ENCODE data around the gene HP1BP3. TPM values are rescaled to one million over a fixed set of nuclear protein-coding genes. Genes with fewer than 3 reads are reported as not detected.
A peak's percentile ranks its signal among the peaks of the same experiment; 100 is the strongest.

Gene HP1BP3, protein sequence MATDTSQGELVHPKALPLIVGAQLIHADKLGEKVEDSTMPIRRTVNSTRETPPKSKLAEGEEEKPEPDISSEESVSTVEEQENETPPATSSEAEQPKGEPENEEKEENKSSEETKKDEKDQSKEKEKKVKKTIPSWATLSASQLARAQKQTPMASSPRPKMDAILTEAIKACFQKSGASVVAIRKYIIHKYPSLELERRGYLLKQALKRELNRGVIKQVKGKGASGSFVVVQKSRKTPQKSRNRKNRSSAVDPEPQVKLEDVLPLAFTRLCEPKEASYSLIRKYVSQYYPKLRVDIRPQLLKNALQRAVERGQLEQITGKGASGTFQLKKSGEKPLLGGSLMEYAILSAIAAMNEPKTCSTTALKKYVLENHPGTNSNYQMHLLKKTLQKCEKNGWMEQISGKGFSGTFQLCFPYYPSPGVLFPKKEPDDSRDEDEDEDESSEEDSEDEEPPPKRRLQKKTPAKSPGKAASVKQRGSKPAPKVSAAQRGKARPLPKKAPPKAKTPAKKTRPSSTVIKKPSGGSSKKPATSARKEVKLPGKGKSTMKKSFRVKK
- 100 to 1,000 TPM; 106 to 148 (median 135) TPM for total RNA-seq
- 10 to 100 TPM; 54.4 to 56.3 TPM for polyA plus RNA-seq
- long read RNA-seq, donor 1, partial matches to known transcripts = 15 of 116 reads
- long read RNA-seq, donor 1, other reads (novel, unspliced or antisense) = 99 of 116 reads
- long read RNA-seq, donor 2, partial matches to known transcripts = 14 of 147 reads
- long read RNA-seq, donor 2, other reads (novel, unspliced or antisense) = 128 of 147 reads
- long read RNA-seq, donor 3, transcript HP1BP3-201 (13 exons, 3,938 nt) = major isoform, 5 of 139 reads
- long read RNA-seq, donor 3, partial matches to known transcripts = 69 of 139 reads
- long read RNA-seq, donor 3, other reads (novel, unspliced or antisense) = 65 of 139 reads

DNA sequence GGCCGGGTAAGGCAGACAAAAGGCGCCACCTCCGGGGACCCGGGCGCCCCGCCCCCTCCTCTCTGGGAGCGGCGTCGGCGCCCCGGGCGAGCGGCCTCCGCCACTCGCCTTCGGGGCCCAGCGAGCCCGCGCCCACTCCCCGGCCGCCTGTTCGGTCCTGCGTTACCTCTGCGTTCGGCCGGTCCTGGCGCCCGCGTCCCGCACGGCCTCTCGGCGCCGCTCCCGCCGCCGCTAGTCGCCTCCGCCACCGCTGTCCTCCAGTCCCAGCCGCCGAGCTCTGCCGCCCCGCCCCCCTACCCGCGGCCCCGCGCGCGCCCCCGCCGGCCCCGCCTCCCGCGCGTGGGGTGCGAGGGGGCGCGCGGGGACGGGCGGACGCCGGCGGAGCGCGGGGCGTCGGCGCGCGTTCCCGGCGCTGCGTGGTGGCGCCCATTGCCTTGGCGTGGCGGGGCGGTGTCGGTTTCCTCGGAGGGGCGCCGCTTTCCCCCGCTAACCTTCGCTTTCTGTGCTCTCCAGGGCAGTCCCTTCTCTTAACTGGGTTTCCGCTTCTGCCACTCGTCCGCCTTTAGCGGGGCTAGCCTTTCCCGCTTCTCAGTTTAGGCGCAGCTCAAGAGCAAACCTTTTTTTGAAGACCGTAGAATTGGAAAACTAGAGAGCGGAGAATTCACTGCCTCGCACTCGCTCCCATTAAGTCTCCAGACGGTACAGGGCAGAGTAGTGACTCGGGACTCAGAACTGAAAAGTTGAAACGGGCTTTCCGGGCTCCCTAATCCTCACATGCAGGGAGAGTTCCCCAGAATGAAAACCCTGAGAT lies at the start of gene HP1BP3:
TSS of gene HP1BP3 (minus strand) at position 279 of the 811 bp plus-strand sequence. CDS start 6,867 bp downstream, outside the sequence.
- ATAC-seq = peak; percentile 59 to 91 (median 73)
- intact Hi-C loops (cut with DNase I) = loop anchor here in 2 of 10 donors (10.0 kb wide), 2 partner anchors 92 to 408 kb away; no protein-coding TSS in a partner anchor
- Histone ChIP-seq H3K4me3 (peak within 1 kb of the TSS; percentile 63 to 99 (median 94)), H3K36me3 (no peaks in the 10 kb centered on the region), H3K4me1 (peaks cover 0 to 44% (median 34%) of the 10 kb centered on the region in 9 donors), H3K27ac (peak within 1 kb of the TSS; percentile 90 to 99 (median 98)), H3K27me3 (no peaks in the 10 kb centered on the region), H3K9me3 (no peaks in the 10 kb centered on the region)
- 0 to 1% methylated on average over 63 to 98 of the region's 99 CpGs for WGBS, 2 donors
- TF ChIP-seq, protein P1, sequence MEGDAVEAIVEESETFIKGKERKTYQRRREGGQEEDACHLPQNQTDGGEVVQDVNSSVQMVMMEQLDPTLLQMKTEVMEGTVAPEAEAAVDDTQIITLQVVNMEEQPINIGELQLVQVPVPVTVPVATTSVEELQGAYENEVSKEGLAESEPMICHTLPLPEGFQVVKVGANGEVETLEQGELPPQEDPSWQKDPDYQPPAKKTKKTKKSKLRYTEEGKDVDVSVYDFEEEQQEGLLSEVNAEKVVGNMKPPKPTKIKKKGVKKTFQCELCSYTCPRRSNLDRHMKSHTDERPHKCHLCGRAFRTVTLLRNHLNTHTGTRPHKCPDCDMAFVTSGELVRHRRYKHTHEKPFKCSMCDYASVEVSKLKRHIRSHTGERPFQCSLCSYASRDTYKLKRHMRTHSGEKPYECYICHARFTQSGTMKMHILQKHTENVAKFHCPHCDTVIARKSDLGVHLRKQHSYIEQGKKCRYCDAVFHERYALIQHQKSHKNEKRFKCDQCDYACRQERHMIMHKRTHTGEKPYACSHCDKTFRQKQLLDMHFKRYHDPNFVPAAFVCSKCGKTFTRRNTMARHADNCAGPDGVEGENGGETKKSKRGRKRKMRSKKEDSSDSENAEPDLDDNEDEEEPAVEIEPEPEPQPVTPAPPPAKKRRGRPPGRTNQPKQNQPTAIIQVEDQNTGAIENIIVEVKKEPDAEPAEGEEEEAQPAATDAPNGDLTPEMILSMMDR (IDR thresholded peaks at IDR 0.05) = no peak
- DNase-seq = peak; percentile 79 to 85

DNA sequence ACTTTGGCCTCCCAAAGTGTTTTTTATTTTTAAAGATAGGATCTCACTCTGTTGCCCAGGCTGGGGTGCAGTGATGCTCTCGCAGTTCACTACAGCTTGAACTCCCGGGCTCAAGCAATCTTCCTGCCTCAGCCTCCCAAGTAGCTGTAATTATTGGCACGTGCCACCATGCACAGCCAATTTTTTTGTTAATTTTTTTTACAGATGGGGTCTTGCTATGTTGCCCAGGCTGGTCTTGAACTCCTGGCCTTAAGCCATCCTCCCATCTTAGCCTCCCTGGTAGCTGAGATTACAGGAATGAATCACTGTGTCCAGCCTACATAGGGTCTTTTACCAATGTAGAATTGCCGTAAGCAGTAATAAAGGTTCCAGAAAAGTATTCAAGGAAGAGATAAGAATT lies 49.1 kb upstream of the HP1BP3 start:
- ATAC-seq (no peak), DNase-seq (no peak)
- Histone ChIP-seq H3K4me3 (no peak overlapping the region), H3K27ac (no peak overlapping the region), H3K9me3 (peaks cover 0 to 5% (median 0%) of the 10 kb centered on the region in 11 donors), H3K4me1 (no peaks in the 10 kb centered on the region), H3K27me3 (no peaks in the 10 kb centered on the region), H3K36me3 (peaks cover 0 to 57% (median 10%) of the 10 kb centered on the region in 9 donors)
- intact Hi-C loops (cut with DNase I) = no loop called here
- TF ChIP-seq, protein P1 (IDR thresholded peaks at IDR 0.05) = no peak
- WGBS, 2 donors = 96% methylated on average over 4 of the region's 4 CpGs

DNA sequence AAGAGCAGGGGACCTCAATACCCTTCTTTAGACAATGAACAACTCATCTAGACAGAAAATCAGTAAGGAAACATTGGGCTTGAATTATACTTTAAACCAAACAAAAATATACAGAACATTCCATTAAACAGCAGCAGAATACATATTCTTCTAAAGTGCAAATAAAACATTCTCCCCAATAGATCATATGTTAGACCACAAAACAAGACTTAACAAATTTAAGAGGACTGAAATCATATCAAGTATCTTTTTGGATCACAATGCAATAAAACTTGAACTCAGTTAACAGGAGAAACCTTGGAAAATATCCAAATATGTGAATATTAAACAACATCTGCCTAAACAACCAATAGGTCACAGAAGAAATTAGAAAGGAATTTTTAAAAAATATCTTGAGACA lies 47.7 kb upstream of the HP1BP3 start:
- Histone ChIP-seq H3K4me3 (no peak overlapping the region), H3K9me3 (peaks cover 0 to 5% (median 0%) of the 10 kb centered on the region in 11 donors), H3K27me3 (no peaks in the 10 kb centered on the region), H3K4me1 (no peaks in the 10 kb centered on the region), H3K36me3 (peaks cover 0 to 43% (median 10%) of the 10 kb centered on the region in 9 donors), H3K27ac (no peak overlapping the region)
- ATAC-seq (no peak), DNase-seq (no peak)
- TF ChIP-seq, protein P1 (IDR thresholded peaks at IDR 0.05) = no peak
- intact Hi-C loops (cut with DNase I) = no loop called here
